HEK293T (cell line): ENCODE data around the gene TNFSF9.
A peak's percentile ranks its signal among the peaks of the same experiment; 100 is the strongest.

ENCODE experiments used
- CTCF ChIA-PET: fragments of 350-600 bp; formaldehyde crosslinking; extraction: SDS; loops from one replicate; lab custom pipeline; 2021; ENCODE audit warnings: antibody characterized with exemption, inconsistent platforms; lab: Yijun Ruan, JAX
- POLR2A ChIA-PET: fragments of 350-600 bp; formaldehyde crosslinking; extraction: SDS; loops from one replicate; lab custom pipeline; 2020; ENCODE audit warnings: antibody characterized with exemption, inconsistent platforms; lab: Yijun Ruan, JAX
- DNase-seq: peaks from one replicate; pipeline ENCODE4 v3.0.0; 2012; ENCODE audit warnings: mixed read lengths; ENCODE audit errors: extremely low spot score
- ARNT ChIP-seq: fragments of 450-650 bp; IDR thresholded peaks from 2 replicates; pipeline ENCODE4 v1.6.1; 2017; ENCODE audit warnings: mild to moderate bottlenecking
- BHLHE40 ChIP-seq: fragments of 450-650 bp; IDR thresholded peaks from 2 replicates; pipeline ENCODE4 v1.6.1; 2016; ENCODE audit warnings: mild to moderate bottlenecking, moderate library complexity, borderline replicate concordance
- CTBP1 ChIP-seq: fragments of 450-650 bp; IDR thresholded peaks from 2 replicates; pipeline ENCODE4 v1.6.1; 2016; ENCODE audit warnings: borderline replicate concordance
- ELF4 ChIP-seq: fragments of 450-650 bp; IDR thresholded peaks from 2 replicates; pipeline ENCODE4 v1.6.1; 2017; ENCODE audit warnings: antibody characterized with exemption
- FOXA1 ChIP-seq: fragments of 450-650 bp; IDR thresholded peaks from 2 replicates; pipeline ENCODE4 v1.6.1; 2016; ENCODE audit warnings: mild to moderate bottlenecking
- FOXK2 ChIP-seq: fragments of 450-650 bp; IDR thresholded peaks from 2 replicates; pipeline ENCODE4 v1.6.1; 2016; ENCODE audit warnings: mild to moderate bottlenecking
- FOXM1 ChIP-seq: fragments of 450-650 bp; IDR thresholded peaks from 2 replicates; pipeline ENCODE4 v1.6.1; 2017; ENCODE audit warnings: mild to moderate bottlenecking, borderline replicate concordance
- HDGF ChIP-seq: fragments of 450-650 bp; IDR thresholded peaks from 2 replicates; pipeline ENCODE4 v1.6.1; 2017; ENCODE audit warnings: antibody characterized with exemption, borderline replicate concordance
- L3MBTL2 ChIP-seq: fragments of 450-650 bp; conservative IDR thresholded peaks from 2 replicates; pipeline ENCODE4 v1.6.1; 2016; ENCODE audit warnings: mild to moderate bottlenecking
- LEF1 ChIP-seq: fragments of 450-650 bp; IDR thresholded peaks from 2 replicates; pipeline ENCODE4 v1.6.1; 2017; ENCODE audit warnings: mild to moderate bottlenecking, borderline replicate concordance
- NFRKB ChIP-seq: fragments of 450-650 bp; IDR thresholded peaks from 2 replicates; pipeline ENCODE4 v1.6.1; 2016; ENCODE audit warnings: mild to moderate bottlenecking, moderate library complexity
- PKNOX1 ChIP-seq: fragments of 450-650 bp; IDR thresholded peaks from 2 replicates; pipeline ENCODE4 v1.6.1; 2016
- SP1 ChIP-seq: fragments of 450-650 bp; IDR thresholded peaks from 2 replicates; pipeline ENCODE4 v1.6.1; 2017
- SUZ12 ChIP-seq: fragments of 450-650 bp; IDR thresholded peaks from 2 replicates; pipeline ENCODE4 v1.6.1; 2016; ENCODE audit warnings: mild to moderate bottlenecking
- TARDBP ChIP-seq: fragments of 450-650 bp; IDR thresholded peaks from 2 replicates; pipeline ENCODE4 v1.6.1; 2016
- ZNF384 ChIP-seq: fragments of 450-650 bp; IDR thresholded peaks from 2 replicates; pipeline ENCODE4 v1.6.1; 2016

The TNFSF9 gene

GRCh38 chr19:6532244-6532999, 1.6 kb downstream of the TNFSF9 start:
- CTCF ChIA-PET, result no interaction called here

GRCh38 chr19:6533000-6533328, 2.1 kb downstream of the TNFSF9 start:
- TF ChIP-seq L3MBTL2 (no peak), SP1 (no peak)
- ChIA-PET CTCF (no interaction called here), POLR2A (no interaction called here)

More at GRCh38 chr19:6532244-6532999, 1.6 kb downstream of the TNFSF9 start:
- peak; percentile 91 for TF ChIP-seq TARDBP
- TF ChIP-seq L3MBTL2, result no peak
- POLR2A ChIA-PET, result interaction anchor here (1.9 kb wide), 1 partner anchor 16 kb away, joined by 16 read pairs; no protein-coding TSS in a partner anchor
- no peak for DNase-seq

GRCh38 chr19:6533746-6534418, 3.1 kb downstream of the TNFSF9 start:
- ChIA-PET POLR2A (no interaction called here), CTCF (no interaction called here)
- TF ChIP-seq NFRKB (no peak), CTBP1 (no peak), TARDBP (no peak), ARNT (no peak), HDGF (no peak), FOXM1 (no peak), FOXA1 (no peak), PKNOX1 (no peak), BHLHE40 (no peak), SP1 (no peak), L3MBTL2 (no peak), SUZ12 (no peak), ZNF384 (no peak), ELF4 (no peak), FOXK2 (no peak), LEF1 (no peak)
- DNase-seq, result no peak

More at GRCh38 chr19:6533000-6533328, 2.1 kb downstream of the TNFSF9 start:
- no peak for DNase-seq

GRCh38 chr19:6534451-6535093, 3.7 kb downstream of the TNFSF9 start:
- no peak for TF ChIP-seq HDGF
- TF ChIP-seq L3MBTL2, result no peak
- no peak for TF ChIP-seq PKNOX1
- TF ChIP-seq FOXA1, result no peak
- TF ChIP-seq TARDBP, result no peak
- TF ChIP-seq ARNT, result no peak
- no peak for TF ChIP-seq CTBP1
- no peak for TF ChIP-seq LEF1
- no peak for TF ChIP-seq ZNF384
- POLR2A ChIA-PET, result no interaction called here
- DNase-seq, result no peak
- CTCF ChIA-PET, result no interaction called here

- TF ChIP-seq SP1 (no peak), TARDBP (no peak)
- no peak for DNase-seq
- ChIA-PET CTCF (no interaction called here), POLR2A (no interaction called here)
Observed at GRCh38 chr19:6535558-6536137, 4.8 kb downstream of the TNFSF9 start.

- DNase-seq, result no peak
- ChIA-PET CTCF (no interaction called here), POLR2A (no interaction called here)
- TF ChIP-seq SP1, result no peak
Observed at GRCh38 chr19:6539514-6539913, 8.7 kb downstream of the TNFSF9 start.

GRCh38 chr19:6540918-6541689, 10.3 kb downstream of the TNFSF9 start:
- no peak for DNase-seq
- ChIA-PET POLR2A (no interaction called here), CTCF (no interaction called here)
- TF ChIP-seq FOXM1, result no peak
- TF ChIP-seq FOXA1, result no peak
- no peak for TF ChIP-seq SUZ12
- no peak for TF ChIP-seq SP1
- TF ChIP-seq FOXK2, result no peak
- no peak for TF ChIP-seq ZNF384
- TF ChIP-seq ELF4, result no peak
- TF ChIP-seq ARNT, result no peak
- TF ChIP-seq NFRKB, result no peak
- no peak for TF ChIP-seq L3MBTL2
- TF ChIP-seq LEF1, result no peak
- TF ChIP-seq BHLHE40, result no peak
- no peak for TF ChIP-seq TARDBP
- TF ChIP-seq CTBP1, result no peak
- no peak for TF ChIP-seq HDGF
- TF ChIP-seq PKNOX1, result no peak
